Stomach (tissue), 4 donors: Measurements from ENCODE around the gene CD84.

Experiments
- CTCF ChIP-seq, 7 experiments: fragments of 450-650 bp in 4 of 7; fragments of 200-600 bp in 3 of 7; sonication (generic) in 3 of 7; IDR thresholded peaks; one replicate each; pipeline ENCODE4 v1.5.1; 2016 to 2019; ENCODE audit warnings: antibody characterized with exemption in 7 of 7, control low read depth in 2 of 7, mild to moderate bottlenecking in 1 of 7
- EP300 ChIP-seq: sonication (generic); formaldehyde crosslinking; IDR thresholded peaks from one replicate; pipeline ENCODE4 v1.6.1; 2017; ENCODE audit warnings: antibody characterized with exemption
- POLR2A ChIP-seq, 4 donors: fragments of 450-650 bp; IDR thresholded peaks; one replicate each; pipeline ENCODE4 v1.6.1; 2016; ENCODE audit warnings: antibody characterized with exemption in 4 of 4, control low read depth in 2 of 4, mild to moderate bottlenecking in 1 of 4, moderate library complexity in 1 of 4

GRCh38 chr1:160494620-160495019 lies 84.7 kb downstream of the CD84 start:
- TF ChIP-seq CTCF (IDR thresholded peaks at IDR 0.05): peak in 2 of 7 experiments; percentile 22 to 23
- no peak for TF ChIP-seq POLR2A (IDR thresholded peaks at IDR 0.05)
- no peak for TF ChIP-seq EP300
